ENCODE results near the gene HSPH1.

The HSPH1 gene

DNA sequence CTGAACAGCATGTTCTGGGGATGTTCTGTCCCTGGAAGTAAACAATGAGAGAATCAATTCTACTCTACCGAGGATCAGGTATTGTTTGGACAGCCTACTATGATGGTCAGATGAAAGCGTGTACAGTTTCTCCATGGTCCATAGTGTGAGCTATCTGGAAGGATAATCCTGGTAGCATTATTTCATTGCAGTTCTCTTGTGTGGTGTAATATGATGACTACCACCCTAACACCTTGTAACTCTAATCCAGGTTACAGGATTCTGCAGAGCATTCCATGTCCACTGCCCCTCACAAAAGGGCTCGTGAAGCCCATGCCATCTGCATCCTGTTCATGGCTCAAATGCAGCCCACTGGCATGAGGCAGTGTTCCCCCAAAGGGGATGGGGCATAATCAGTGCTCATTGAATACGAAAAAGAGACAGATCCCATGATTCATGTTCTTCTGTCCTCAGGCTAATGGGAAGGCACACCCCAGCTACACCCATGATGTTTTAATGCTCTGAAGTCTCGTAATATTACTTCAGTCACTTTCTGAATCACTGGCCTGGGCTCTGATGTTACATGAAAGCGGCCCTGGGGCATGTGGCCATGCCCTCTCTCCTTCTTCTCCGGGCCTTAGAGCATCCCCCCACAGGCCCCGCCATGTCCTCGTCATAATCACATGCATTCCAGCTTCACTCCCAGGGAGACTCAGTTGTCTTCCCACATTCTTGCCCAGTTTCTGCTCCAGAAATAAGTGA, 68.4 kb downstream of the HSPH1 start:
- DNase-seq: no peak

DNA sequence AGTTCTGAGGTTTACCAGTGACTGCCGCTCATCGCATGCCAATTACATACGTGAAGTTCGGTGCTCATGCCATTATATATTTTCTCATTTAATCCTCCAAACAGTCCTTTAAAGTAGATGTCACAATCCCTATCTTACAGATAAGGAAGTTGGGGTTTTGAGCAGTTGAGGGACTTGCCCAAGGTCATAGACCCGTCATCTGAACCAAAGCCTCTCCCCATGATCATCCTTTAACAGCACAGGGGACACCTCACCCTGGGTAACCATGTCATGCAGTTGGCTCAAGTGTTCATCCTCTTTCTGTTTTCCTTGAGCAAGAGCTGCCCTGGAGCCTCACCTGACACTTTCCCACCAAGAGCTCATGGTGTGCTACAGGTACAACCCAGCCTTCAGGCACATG, 69.1 kb downstream of the HSPH1 start:
- no peak for DNase-seq

DNA sequence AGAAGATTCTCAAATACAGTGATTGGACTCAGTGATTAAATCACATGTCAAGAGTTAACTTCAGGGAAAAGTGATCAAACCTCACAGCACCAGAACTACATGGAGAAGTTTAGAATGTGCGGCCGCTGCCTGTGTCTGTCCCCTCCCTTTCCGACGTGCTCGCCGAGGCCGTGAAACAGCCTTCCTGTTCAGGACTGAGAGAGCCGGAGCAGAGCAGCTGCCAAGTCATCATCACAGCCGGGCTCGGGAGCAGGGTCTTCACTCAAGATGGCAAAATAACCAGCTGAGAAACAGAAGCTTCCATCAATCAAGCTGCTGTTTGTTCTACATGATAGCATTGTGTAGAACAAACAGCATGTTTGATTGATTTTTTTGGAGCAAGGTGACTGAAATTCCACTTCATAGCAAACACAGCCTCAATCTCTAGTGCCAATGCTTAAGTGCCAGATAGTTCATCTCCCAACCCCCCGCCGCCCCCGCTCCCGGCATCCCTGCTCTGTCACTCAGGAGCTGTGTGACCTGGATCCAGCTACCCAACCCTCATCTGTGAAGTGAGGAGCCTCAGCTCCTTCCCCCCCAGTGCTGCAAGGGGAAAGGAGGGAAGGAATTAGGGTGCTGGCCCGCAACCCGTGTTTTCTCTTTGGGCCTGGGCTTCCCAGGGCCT, 70.6 kb downstream of the HSPH1 start:
- no peak for DNase-seq

DNA sequence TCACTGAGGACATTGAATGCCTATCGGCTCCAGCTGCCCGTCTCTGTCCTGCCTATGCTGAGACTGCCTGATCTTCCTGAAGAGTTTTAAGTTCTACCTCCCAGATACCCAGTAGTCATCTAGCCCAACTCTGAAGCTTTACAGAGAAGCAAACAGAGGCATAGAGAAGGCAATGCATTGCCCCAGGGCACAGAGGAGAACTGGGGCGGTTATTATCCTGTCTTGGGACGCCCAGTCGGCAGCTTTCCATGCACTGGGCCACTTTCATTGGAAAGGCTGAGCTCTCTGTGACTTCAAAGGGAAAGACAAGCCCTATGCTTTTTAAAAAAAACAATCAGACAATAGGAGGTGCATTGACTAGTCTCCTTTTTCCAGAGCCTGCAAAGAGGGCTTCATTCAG, 71.6 kb downstream of the HSPH1 start:
- no peak for DNase-seq

DNA sequence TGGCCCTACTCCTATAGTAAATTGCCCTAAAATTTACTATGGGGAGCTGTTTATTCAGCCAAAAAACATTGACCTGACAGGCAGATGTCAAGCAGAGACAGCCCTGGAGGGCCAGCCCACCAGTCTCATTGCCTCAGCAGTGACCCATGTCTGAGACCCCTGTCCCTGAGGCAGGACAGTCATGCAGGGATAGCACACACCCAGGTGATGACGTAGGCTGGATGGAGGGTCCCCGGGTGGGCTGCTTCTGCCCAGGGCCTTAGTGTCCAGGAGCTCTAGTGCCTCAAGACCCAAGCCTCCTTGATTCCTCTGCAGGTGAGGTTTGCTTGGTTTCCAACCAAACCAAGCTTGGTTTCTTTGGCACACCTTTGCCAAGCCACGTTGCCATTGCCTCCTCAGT, 72.1 kb downstream of the HSPH1 start:
- no peak for DNase-seq

DNA sequence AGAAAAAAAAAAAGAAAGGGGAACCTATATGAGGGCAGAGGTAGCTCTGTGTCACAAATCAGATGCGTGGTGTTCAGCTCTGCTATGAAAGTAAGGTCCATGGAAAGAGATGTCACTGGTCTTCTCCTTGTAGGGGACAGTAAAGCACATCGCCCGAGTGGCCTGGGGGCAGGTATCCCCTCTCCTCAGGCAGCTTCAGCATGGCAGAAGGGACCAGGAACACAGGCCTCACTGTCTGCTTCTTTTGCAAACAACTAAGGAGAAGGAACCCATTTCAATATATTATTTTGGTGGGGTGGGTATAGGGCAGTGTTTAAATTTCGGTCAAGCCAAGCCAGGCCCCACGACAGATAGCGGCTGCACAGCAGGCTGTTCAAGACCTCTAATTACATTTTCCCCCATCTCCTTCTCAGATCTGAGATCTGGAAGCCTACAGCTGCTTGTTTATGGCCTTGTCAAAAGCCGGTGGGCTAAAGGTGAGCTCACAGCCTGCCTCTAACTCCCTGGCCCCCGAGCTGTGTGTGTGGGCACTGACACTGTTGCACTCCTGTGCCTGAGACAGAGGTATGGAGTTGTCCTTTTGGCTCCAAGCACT, 72.8 kb downstream of the HSPH1 start:
- DNase-seq: no peak

Measured in CD4-positive, alpha-beta T cell treated with Interferon gamma for 1 hour (primary cell).